GM21786 (cell line): Measurements from ENCODE around the gene ZNF598.
"Not testable (repeated sequence)": the region's sequence is repeated elsewhere in the genome, so short reads cannot be mapped to it uniquely, and the experiment has no call there.

Source experiments
- ATAC-seq: cut with Tn5 transposase; IDR thresholded peaks from one replicate; pipeline ENCODE4 v1.9.1; 2021; ENCODE audit not compliant: unreplicated experiment

ZNF598 gene

DNA sequence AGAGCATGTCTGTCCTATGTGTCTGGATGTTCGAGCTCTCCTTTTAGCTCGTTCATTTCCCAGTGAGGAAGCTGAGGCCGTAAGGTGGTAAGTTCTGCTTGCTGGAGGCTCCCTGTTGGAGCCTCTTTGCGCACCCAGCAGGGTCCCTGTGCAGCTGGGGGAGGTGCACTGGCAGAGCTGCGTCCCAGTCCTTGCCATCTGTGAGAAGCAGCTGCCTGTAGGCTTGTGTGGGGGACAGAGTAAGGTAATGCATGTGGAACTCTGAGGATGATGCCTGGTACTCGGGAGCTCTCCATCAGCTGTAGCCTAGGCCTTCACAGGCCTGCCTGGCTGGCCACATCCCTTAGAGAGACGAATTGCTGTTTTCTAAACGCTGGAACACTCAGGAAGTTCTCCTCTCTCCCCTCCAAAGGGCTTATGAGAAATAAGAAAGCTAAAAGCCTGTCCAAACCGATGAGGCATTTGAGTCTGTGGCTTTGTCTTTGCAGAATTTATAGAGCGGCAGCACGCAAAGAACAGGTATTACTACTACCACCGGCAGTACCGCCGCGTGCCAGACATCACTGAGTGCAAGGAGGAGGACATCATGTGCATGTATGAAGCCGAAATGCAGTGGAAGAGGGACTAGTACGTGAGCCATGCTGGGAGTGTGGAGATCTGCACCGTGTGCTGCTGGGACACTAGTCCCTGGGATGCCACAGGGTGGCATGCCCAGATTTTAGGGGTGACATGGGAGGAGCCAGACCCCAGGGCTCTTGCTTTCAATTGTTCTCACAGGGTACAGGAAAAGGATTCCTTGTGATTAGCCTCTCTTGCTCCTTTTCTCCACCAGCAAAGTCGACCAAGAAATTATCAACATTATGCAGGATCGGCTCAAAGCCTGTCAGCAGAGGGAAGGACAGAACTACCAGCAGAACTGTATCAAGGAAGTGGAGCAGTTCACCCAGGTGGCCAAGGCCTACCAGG lies 48.7 kb downstream of the ZNF598 start:
- ATAC-seq = no peak

DNA sequence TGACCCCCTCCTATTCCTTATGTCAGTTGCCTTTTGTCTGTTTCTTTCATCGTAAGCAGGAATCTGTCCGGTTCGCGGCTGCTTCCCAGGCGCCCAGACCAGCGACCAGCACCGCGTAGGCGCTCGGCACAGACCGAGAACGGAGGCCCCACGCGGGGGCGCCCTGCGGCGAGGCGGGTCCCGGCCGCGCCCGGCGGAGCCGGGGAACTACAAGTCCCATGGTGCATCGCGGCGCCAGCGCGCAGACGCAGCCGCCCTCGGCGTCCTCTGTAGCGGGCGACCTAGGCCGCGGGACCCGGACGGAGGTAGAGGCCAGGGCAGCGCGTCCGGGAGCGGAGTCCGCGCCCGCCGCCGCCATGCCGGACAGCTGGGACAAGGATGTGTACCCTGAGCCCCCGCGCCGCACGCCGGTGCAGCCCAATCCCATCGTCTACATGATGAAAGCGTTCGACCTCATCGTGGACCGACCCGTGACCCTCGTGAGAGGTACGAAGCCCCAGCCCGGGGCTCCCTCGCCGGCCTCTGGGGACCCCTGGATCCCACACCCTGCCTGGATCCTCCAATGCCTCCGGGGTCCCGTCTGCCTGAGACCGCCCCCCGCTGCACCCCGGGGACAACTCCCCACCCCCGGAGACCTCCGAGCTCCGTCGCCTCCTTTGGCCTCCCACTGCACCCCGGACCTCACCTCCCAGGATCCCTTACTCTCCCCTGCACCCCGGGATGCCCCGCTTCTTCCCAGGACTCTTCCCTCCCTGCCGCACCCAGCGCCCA lies 50.2 kb downstream of the ZNF598 start, which contains the start of gene NDUFB10:
Gene NDUFB10 (plus strand): TSS at position 270 of the 771 bp plus-strand sequence. CDS start 87 bp downstream, at position 357.
- peak; percentile 62 for ATAC-seq

DNA sequence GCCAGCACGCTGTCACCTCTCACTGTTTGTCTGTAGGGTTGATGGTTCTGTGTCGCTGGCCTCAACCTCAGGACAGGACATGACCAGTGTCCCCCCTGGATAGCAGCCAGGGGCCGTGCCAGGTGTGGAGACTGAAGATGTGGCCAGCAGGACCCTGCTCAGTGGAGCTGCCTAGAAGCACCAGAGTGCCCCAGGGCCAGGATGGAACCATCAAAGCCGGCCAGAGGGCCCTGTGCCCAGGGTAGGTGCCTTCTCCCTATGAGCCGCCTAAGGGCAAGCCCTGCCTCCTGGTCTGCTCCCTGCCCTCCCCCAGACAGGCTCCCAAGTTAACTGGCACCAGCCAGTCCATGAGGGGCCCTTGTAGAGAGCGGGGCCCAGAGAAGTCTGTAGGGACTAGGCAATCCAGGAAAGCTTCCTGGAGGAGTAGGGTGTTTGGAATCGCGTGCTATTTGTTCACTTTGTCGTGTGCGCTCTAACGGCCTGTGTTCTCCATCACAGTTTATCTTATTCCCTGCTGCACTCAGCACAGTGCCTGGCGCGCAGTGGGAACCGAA lies 50.8 kb downstream of the ZNF598 start:
- no peak for ATAC-seq

DNA sequence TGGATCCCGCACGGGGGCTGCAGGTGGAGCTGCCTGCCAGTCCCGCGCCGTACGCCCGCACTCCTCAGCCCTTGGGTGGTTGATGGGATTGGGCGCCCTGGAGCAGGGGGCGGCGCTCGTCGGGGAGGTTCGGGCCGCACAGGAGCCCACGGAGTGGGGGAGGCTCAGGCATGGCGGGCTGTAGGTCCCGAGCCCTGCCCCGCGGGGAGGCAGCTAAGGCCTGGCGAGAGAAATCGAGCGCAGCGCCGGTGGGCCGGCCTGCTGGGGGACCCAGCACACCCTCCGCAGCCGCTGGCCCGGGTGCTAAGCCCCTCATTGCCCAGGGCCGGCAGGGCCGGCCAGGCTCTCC lies 51.5 kb downstream of the ZNF598 start:
- ATAC-seq = not testable (repeated sequence)

DNA sequence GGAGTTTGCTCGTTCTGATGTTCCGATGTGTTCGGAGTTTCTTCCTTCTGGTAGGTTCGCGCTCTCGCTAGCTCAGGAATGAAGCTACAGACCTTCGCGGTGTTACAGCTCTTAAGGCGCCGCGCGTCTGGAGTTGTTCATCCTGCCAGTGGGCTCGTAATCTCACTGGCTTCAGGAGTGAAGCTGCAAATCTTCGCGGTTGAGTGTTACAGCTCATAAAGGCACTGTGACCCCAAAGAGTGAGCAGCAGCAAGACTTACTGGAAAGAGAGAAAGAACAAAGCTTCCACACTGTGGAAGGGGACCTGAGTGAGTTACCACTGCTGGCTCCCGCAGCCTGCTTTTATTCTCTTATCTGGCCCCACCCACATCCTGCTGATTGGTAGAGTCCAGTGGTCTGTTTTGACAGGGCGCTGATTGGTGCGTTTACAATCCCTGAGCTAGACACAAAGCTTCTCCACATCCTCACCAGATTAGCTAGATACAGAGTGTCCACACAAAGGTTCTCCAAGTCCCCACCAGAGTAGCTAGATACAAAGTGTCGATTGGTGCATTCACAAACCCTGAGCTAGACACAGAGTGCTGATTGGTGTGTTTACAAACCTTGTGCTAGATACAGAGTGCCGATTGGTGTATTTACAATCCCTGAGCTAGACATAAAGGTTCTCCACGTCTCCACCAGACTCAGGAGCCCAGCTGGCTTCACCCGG lies 52.0 kb downstream of the ZNF598 start:
- not testable (repeated sequence) for ATAC-seq

DNA sequence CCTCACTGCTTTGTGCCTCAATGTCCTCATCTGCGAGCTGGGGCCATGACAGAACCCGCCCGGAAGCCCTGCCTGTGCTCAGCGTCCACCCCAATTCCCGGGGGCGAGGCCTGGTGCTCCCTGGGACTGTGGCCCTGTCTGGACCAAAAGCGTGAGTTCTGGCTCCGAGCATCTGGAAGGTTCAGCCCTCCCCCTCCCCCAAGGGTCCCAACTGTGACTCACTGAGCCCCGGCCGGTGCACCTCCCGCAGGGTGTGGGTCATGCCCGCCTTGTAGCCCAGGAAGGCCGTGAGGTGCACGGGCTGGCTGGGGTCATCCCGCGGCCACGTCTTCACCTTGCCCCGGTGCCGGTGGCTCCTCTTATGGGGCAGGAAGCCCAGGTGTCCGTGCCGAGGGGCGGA lies 55.9 kb downstream of the ZNF598 start:
- ATAC-seq = no peak

DNA sequence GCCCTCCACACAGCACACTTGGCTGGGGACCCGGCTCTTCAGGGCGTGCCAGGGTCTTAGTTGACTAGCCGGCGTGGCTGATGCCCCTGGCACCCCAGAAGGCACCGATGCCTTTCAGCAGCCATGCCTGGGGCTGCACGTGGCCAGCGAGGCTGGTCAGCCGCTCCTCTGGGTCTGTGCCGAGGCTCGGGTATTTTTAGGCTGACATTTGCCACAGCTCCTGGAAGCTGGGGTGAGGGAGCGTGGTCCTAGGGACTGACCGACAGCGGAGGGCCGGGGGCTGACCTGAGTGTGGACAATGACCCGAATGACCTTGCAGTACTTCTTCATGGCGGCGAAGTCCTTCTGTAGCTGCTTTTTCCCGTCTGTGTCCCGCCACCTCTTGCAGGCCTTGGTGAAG lies 59.1 kb downstream of the ZNF598 start:
- ATAC-seq = no peak

DNA sequence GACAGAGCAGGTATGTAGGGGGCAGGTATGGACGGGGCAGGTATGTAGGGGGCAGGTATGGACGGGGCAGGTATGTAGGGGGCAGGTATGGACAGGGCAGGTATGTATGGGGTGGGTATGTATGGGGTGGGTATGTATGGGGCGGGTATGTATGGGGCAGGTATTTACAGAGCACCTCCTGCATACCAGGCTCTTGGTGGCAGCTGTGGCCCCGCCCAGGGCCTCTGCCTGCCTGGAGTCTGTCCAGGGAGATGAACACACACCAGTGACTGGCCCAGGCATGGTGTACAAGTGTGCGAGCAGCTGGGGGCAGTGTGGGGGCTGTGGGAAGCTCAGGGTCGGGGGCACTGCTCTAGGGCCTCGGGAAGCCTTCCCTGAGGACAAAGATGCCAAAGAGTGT lies 59.6 kb downstream of the ZNF598 start:
- ATAC-seq = no peak

DNA sequence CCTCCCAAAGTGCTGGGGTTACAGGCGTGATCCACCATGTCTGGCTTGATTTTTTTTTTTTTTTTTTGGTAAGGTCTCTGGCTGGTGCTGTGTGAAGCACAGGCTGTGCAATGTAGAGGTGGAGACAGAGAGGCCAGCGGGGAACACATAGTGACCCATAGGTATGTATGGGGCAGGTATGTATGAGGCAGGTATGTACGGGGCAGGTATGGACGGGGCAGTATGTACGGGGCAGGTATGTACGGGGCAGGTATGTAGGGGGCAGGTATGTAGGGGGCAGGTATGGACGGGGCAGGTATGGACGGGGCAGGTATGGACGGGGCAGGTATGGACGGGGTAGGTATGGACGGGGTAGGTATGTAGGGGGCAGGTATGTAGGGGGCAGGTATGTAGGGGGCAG lies 60.1 kb downstream of the ZNF598 start:
- ATAC-seq = no peak
